GM12873 (cell line): ENCODE results near the gene ICA1L.

Source experiments
- CTCF ChIP-seq: IDR thresholded peaks from 2 replicates; pipeline ENCODE4 v1.5.1; 2012; ENCODE audit warnings: low read depth, mild to moderate bottlenecking, moderate library complexity, low read length, control low read depth; ENCODE audit not compliant: insufficient read depth; ENCODE audit errors: missing control alignments

ICA1L gene

GRCh38 chr2:202858601-202859000 is 13.0 kb downstream of the ICA1L start:
- no peak for TF ChIP-seq CTCF

- TF ChIP-seq CTCF, result no peak
Observed at GRCh38 chr2:202848813-202849212, 22.8 kb downstream of the ICA1L start.

GRCh38 chr2:202847693-202848524 is 23.7 kb downstream of the ICA1L start:
- TF ChIP-seq CTCF, result no peak

- no peak for TF ChIP-seq CTCF
Observed at GRCh38 chr2:202844656-202845055, 26.9 kb downstream of the ICA1L start.

- no peak for TF ChIP-seq CTCF
Observed at GRCh38 chr2:202842690-202843089, 28.9 kb downstream of the ICA1L start.

GRCh38 chr2:202841090-202841867 is 30.3 kb downstream of the ICA1L start:
- no peak for TF ChIP-seq CTCF
